ENCODE results near the gene CAPZB.
"Not testable (repeated sequence)": the region's sequence is repeated elsewhere in the genome, so short reads cannot be mapped to it uniquely, and the experiment has no call there.

CAPZB gene

GRCh38 chr1:19310720-19311502 lies 174.4 kb downstream of the CAPZB start:
- DNase-seq (ENCODE audit: low read depth in 2 of 2): no peak

GRCh38 chr1:19310061-19310460 lies 175.3 kb downstream of the CAPZB start:
- no peak for DNase-seq (ENCODE audit: low read depth in 2 of 2)

GRCh38 chr1:19309123-19309813 lies 176.1 kb downstream of the CAPZB start:
- no peak for DNase-seq (ENCODE audit: low read depth in 2 of 2)

- no peak for DNase-seq (ENCODE audit: low read depth in 2 of 2)
Measured at GRCh38 chr1:19308509-19308907, 176.8 kb downstream of the CAPZB start.

GRCh38 chr1:19307794-19308508 lies 177.4 kb downstream of the CAPZB start:
- no peak for DNase-seq (ENCODE audit: low read depth in 2 of 2)

- no peak for DNase-seq (ENCODE audit: low read depth in 2 of 2)
Measured at GRCh38 chr1:19306941-19307340, 178.4 kb downstream of the CAPZB start.

- no peak for DNase-seq (ENCODE audit: low read depth in 2 of 2)
Measured at GRCh38 chr1:19305880-19306279, 179.5 kb downstream of the CAPZB start.

GRCh38 chr1:19304081-19304480 lies 181.3 kb downstream of the CAPZB start:
- not testable (repeated sequence) for DNase-seq (ENCODE audit: low read depth in 2 of 2)

GRCh38 chr1:19300211-19300610 lies 185.1 kb downstream of the CAPZB start:
- DNase-seq (ENCODE audit: low read depth in 2 of 2): no peak

- DNase-seq (ENCODE audit: low read depth in 2 of 2): no peak
Measured at GRCh38 chr1:19294638-19295037, 190.7 kb downstream of the CAPZB start.

- DNase-seq (ENCODE audit: low read depth in 2 of 2): no peak
Measured at GRCh38 chr1:19289244-19289643, 196.1 kb downstream of the CAPZB start.

Measured in stimulated activated CD4-positive, alpha-beta T cell treated with anti-CD3 and anti-CD28 coated beads, Interleukin-1b, Interleukin-23, amount 100 ng/mL, for 1 hour (primary cell).